ENCODE data around the gene CDC42EP4. TPM values are rescaled to one million over a fixed set of nuclear protein-coding genes. Genes with fewer than 3 reads are reported as not detected.

The CDC42EP4 gene
- total and polyA plus RNA-seq, 4 donors = 15.7 to 31.0 (median 28.0) TPM

GRCh38 chr17:73304438-73304837 lies 7.4 kb downstream of the CDC42EP4 start:
- Histone ChIP-seq H3K4me1 (ENCODE audit: control insufficient read depth in 4 of 4, insufficient read depth in 4 of 4, low read length in 3 of 4) (peaks cover 26 to 70% (median 42%) of the 10 kb centered on the region in 4 donors), H3K27me3 (ENCODE audit: control insufficient read depth in 4 of 4, insufficient read depth in 4 of 4, low read length in 3 of 4) (no peaks in the 10 kb centered on the region), H3K36me3 (ENCODE audit: control insufficient read depth in 4 of 4, insufficient read depth in 3 of 4, low read depth in 1 of 4, low read length in 3 of 4) (peaks cover 0 to 2% (median 0%) of the 10 kb centered on the region in 4 donors), H3K9ac (ENCODE audit: low read depth in 1 of 2, low read length in 2 of 2) (peak overlapping the region in 1 of 2 donors; percentile 42), H3K27ac (ENCODE audit: low read depth in 1 of 2, low read length in 2 of 2) (peak overlapping the region; percentile 65 to 85), H3K9me3 (ENCODE audit: control insufficient read depth in 4 of 4, low read length in 3 of 4) (no peaks in the 10 kb centered on the region), H3K4me3 (ENCODE audit: low read depth in 1 of 3, low read length in 3 of 3) (no peak overlapping the region)
- no peak for DNase-seq (ENCODE audit: low spot score)
- TF ChIP-seq ATF3 (IDR thresholded peaks at IDR 0.05) = no peak
- TF ChIP-seq SP1 (IDR thresholded peaks at IDR 0.05) = no peak
- no peak for TF ChIP-seq JUND (IDR thresholded peaks at IDR 0.05)
- TF ChIP-seq ZBTB33 (IDR thresholded peaks at IDR 0.05) = no peak
- no peak for TF ChIP-seq GABPA (IDR thresholded peaks at IDR 0.05 in 1 of 2, conservative IDR thresholded peaks at IDR 0.05 in 1 of 2)
- TF ChIP-seq NR2F2 (IDR thresholded peaks at IDR 0.05) = no peak
- no peak for TF ChIP-seq FOXA1 (IDR thresholded peaks at IDR 0.05)
- TF ChIP-seq RXRA (IDR thresholded peaks at IDR 0.05) = no peak
- TF ChIP-seq EGR1 (IDR thresholded peaks at IDR 0.05; ENCODE audit: low read depth in 2 of 2) = no peak
- TF ChIP-seq TAF1 (conservative IDR thresholded peaks at IDR 0.05) = no peak
- TF ChIP-seq FOXA2 (IDR thresholded peaks at IDR 0.05) = no peak
- TF ChIP-seq REST (IDR thresholded peaks at IDR 0.05) = no peak
- TF ChIP-seq YY1 (IDR thresholded peaks at IDR 0.05) = no peak
- TF ChIP-seq CTCF (IDR thresholded peaks at IDR 0.05; ENCODE audit: low read depth, low read length, missing input control) = no peak
- TF ChIP-seq RAD21 (IDR thresholded peaks at IDR 0.05) = no peak
- TF ChIP-seq HNF4G (IDR thresholded peaks at IDR 0.05) = no peak
- no peak for TF ChIP-seq MAX (IDR thresholded peaks at IDR 0.05)
- WGBS = 71% methylated on average over 8 of the region's 8 CpGs
